ENCODE results near the gene ITGA1.

DNA sequence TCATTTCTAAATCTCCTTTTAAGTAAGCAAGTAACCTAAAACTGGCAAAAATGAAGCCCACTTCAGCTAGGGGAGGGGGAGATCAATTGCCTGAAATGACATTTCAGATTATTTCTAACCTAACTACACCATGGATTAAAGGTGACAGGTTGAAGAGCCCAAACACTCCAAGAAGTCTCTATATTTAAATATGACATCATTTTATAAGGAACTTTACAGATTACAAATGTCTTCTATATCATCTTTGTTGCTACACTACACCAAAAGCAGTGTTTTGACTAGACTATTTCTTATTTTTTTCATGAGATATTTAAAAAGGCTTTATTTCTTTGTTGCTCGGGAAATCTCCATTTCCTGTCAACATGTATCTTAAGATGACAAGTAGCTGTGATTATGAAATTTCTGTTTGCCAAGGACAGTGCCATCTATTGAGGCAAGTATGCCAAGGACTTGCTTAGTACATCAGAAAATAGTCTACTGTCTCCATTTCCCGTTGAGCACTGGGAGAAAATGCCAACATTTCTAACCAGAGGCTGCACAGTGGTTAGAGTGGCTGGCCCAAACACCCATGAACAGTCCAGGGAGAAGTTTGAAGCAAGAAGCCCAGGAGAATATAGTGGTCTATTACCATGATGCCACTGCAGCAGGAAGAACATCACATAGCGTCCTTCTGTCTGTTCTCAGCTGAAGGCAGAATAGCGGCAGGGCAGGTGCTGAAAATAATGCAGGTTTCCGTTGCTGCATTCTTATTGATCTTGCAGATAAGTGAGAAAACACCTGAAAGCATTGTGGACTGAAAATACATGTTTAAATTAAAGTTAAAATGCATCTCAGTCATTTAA, 108.1 kb downstream of the ITGA1 start:
- TF ChIP-seq, protein P1, sequence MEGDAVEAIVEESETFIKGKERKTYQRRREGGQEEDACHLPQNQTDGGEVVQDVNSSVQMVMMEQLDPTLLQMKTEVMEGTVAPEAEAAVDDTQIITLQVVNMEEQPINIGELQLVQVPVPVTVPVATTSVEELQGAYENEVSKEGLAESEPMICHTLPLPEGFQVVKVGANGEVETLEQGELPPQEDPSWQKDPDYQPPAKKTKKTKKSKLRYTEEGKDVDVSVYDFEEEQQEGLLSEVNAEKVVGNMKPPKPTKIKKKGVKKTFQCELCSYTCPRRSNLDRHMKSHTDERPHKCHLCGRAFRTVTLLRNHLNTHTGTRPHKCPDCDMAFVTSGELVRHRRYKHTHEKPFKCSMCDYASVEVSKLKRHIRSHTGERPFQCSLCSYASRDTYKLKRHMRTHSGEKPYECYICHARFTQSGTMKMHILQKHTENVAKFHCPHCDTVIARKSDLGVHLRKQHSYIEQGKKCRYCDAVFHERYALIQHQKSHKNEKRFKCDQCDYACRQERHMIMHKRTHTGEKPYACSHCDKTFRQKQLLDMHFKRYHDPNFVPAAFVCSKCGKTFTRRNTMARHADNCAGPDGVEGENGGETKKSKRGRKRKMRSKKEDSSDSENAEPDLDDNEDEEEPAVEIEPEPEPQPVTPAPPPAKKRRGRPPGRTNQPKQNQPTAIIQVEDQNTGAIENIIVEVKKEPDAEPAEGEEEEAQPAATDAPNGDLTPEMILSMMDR (IDR thresholded peaks at IDR 0.05) = no peak
- no peak for TF ChIP-seq POLR2A (IDR thresholded peaks at IDR 0.05)
